ENCODE results near the gene SYTL4. TPM values are rescaled to one million over a fixed set of nuclear protein-coding genes. Genes with fewer than 3 reads are reported as not detected.
A peak's percentile ranks its signal among the peaks of the same experiment; 100 is the strongest.

Gene SYTL4
- total RNA-seq, 1 experiment from 2014 or later: 0.13 TPM

DNA sequence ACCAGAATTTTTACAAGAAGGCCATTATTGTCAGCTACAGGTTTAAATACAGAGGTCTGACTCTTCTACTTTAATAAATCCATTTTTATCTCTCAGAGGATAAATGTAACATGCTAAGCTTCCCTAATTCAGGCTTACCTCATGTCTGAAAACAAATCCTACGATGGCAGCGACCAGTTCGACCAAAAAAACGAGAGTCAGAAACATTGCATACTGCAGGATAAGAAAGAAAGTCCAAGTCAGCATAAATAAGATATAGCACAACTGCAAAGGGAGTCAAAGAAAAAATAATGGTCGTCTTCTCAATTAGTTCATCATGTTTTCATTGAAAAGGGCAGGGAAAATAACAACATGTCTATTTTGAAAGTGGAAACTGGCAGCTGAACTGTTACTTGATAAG lies 96.9 kb downstream of the SYTL4 start:
- no peak overlapping the region for H2BK120ac ChIP-seq (ENCODE audit: low read depth, low read length, poor library complexity, severe bottlenecking)
- no peaks in the 10 kb centered on the region; the same call in 1 of the 2 replicates for H3K27me3 Mint-ChIP-seq (ENCODE audit: low read depth)
- no peak overlapping the region for H3K4me2 ChIP-seq (ENCODE audit: insufficient read depth, insufficient read length, low read length)
- no peaks in the 10 kb centered on the region for H3K79me1 ChIP-seq (ENCODE audit: insufficient read depth, low read depth, low read length, poor library complexity, severe bottlenecking)
- no peak overlapping the region for H3K9ac ChIP-seq (ENCODE audit: extremely low read depth, insufficient read length, low read length)
- H3K4ac ChIP-seq (ENCODE audit: low read depth, low read length): no peak overlapping the region
- H3K4me1 Mint-ChIP-seq: peaks cover 8 to 12% of the 10 kb centered on the region in 2 experiments
- no peak overlapping the region for H4K5ac ChIP-seq (ENCODE audit: insufficient read length, low read depth, low read length)
- H2AFZ ChIP-seq (ENCODE audit: low read length): no peak overlapping the region
- no peaks in the 10 kb centered on the region for H3K27me3 ChIP-seq (ENCODE audit: insufficient read depth, low read length)
- no peak overlapping the region for H2BK5ac ChIP-seq (ENCODE audit: insufficient read length, low read length)
- H3K9me3 Mint-ChIP-seq: peaks cover 4 to 55% of the 10 kb centered on the region in 2 experiments; a peak in 4 of 5 replicates
- H3K36me3 Mint-ChIP-seq (ENCODE audit: insufficient read depth in 1 of 3, low read depth in 3 of 3): peaks cover 10 to 42% (median 31%) of the 10 kb centered on the region in 3 experiments
- no peaks in the 10 kb centered on the region; the same call in 1 of the 2 replicates for H3K4me1 ChIP-seq (ENCODE audit: insufficient read depth, low read length)
- H3K9me3 ChIP-seq (ENCODE audit: control insufficient read depth, low read depth, low read length): no peaks in the 10 kb centered on the region
- no peak for DNase-seq
- H4K91ac ChIP-seq (ENCODE audit: insufficient read length, low read depth, low read length): no peak overlapping the region
- no peak overlapping the region for H2BK15ac ChIP-seq (ENCODE audit: low read depth, low read length)
- no peak overlapping the region for H3K14ac ChIP-seq (ENCODE audit: insufficient read depth, low read length)
- H3K79me2 ChIP-seq (ENCODE audit: insufficient read depth, low read length): no peaks in the 10 kb centered on the region
- no peak overlapping the region for H4K8ac ChIP-seq (replicated peaks; ENCODE audit: insufficient read length, low read depth, low read length)
- H2BK12ac ChIP-seq (ENCODE audit: insufficient read length, low read depth, low read length): no peak overlapping the region
- H3T11ph ChIP-seq (ENCODE audit: low read length): no peak overlapping the region
- H3K56ac ChIP-seq (ENCODE audit: insufficient read length, low read depth, low read length): no peak overlapping the region
- peak overlapping the region; percentile 84 to 96; a peak in 4 of 5 replicates for H3K4me3 Mint-ChIP-seq
- no peak overlapping the region for H3K27ac Mint-ChIP-seq
- no peak overlapping the region for H2AK5ac ChIP-seq (ENCODE audit: insufficient read length, low read length)
- no peak overlapping the region for H3K18ac ChIP-seq (ENCODE audit: insufficient read length, low read depth, low read length)
- H2BK20ac ChIP-seq (ENCODE audit: low read depth, low read length, poor library complexity, severe bottlenecking): no peak overlapping the region
- TF ChIP-seq CTCF (conservative IDR thresholded peaks at IDR 0.05): no peak
- H3K27ac ChIP-seq (ENCODE audit: insufficient read length, low read depth, low read length): no peak overlapping the region
- H4K20me1 ChIP-seq (ENCODE audit: control insufficient read depth, insufficient read depth, insufficient read length): no peaks in the 10 kb centered on the region
- WGBS (ENCODE audit: extremely low coverage, insufficient read length, low lambda C conversion rate): no CpG with 5 or more reads among the region's 5 CpGs
- H3K23ac ChIP-seq (ENCODE audit: insufficient read length, low read depth, low read length): no peak overlapping the region
- H3K23me2 ChIP-seq (ENCODE audit: insufficient read length, low read depth, low read length, poor library complexity, severe bottlenecking): no peaks in the 10 kb centered on the region

Measured in H9 (cell line).